GM23338 (cell line): ENCODE results near the gene ARHGEF19. TPM values are rescaled to one million over a fixed set of nuclear protein-coding genes. Genes with fewer than 3 reads are reported as not detected.
"Not testable (repeated sequence)": the region's sequence is repeated elsewhere in the genome, so short reads cannot be mapped to it uniquely, and the experiment has no call there.

Experiments
- ATAC-seq: fragments of 200-7000 bp; cut with Tn5 transposase; 3 replicates; pipeline ENCODE4 v1.9.1; 2020
- DNase-seq: peaks from one replicate; pipeline ENCODE4 v3.0.0-alpha.2; 2015; ENCODE audit warnings: low spot score
- H2AFZ ChIP-seq: fragments of 200-600 bp; sonication (generic); 2 replicates; pipeline ENCODE4 v1.8.0; 2016; ENCODE audit warnings: antibody characterized with exemption, mild to moderate bottlenecking, moderate library complexity
- H3F3A ChIP-seq: fragments of 200-600 bp; sonication (generic); replicated peaks from 2 replicates; pipeline ENCODE4 v1.8.0; 2017; ENCODE audit warnings: antibody characterized with exemption, mixed run types, low read depth
- H3K27ac ChIP-seq: fragments of 200-600 bp; sonication (generic); 2 replicates; pipeline ENCODE4 v1.6.1; 2016; ENCODE audit warnings: low read depth
- H3K27me3 ChIP-seq: fragments of 200-600 bp; sonication (generic); 2 replicates; pipeline ENCODE4 v1.8.0; 2016; ENCODE audit warnings: mild to moderate bottlenecking, mixed run types, moderate library complexity; ENCODE audit not compliant: insufficient read depth
- H3K36me3 ChIP-seq: fragments of 200-600 bp; sonication (generic); 2 replicates; pipeline ENCODE4 v1.8.0; 2016; ENCODE audit warnings: mild to moderate bottlenecking; ENCODE audit not compliant: insufficient read depth
- H3K4me1 ChIP-seq: fragments of 200-600 bp; sonication (generic); 2 replicates; pipeline ENCODE4 v1.8.0; 2016; ENCODE audit warnings: mild to moderate bottlenecking, moderate library complexity; ENCODE audit not compliant: insufficient read depth
- H3K4me2 ChIP-seq: fragments of 200-600 bp; sonication (generic); 2 replicates; pipeline ENCODE4 v1.7.1; 2017; ENCODE audit warnings: mixed run types
- H3K4me3 ChIP-seq: fragments of 200-600 bp; sonication (generic); 2 replicates; pipeline ENCODE4 v1.6.1; 2016; ENCODE audit warnings: mixed run types
- H3K79me2 ChIP-seq: fragments of 200-600 bp; sonication (generic); replicated peaks from 2 replicates; pipeline ENCODE4 v1.8.0; 2017; ENCODE audit warnings: mild to moderate bottlenecking; ENCODE audit not compliant: insufficient read depth
- H3K9me2 ChIP-seq: fragments of 200-600 bp; sonication (generic); 2 replicates; pipeline ENCODE4 v1.8.0; 2017; ENCODE audit not compliant: insufficient read depth
- H4K20me1 ChIP-seq: fragments of 200-600 bp; sonication (generic); replicated peaks from 2 replicates; pipeline ENCODE4 v1.8.0; 2017; ENCODE audit warnings: mild to moderate bottlenecking; ENCODE audit not compliant: insufficient read depth
- H3K27ac Mint-ChIP-seq: 2 replicates; pipeline ENCODE4 v1.8.0; 2020; ENCODE audit warnings: inconsistent platforms, mild to moderate bottlenecking, moderate library complexity, mixed read lengths
- H3K27me3 Mint-ChIP-seq: 3 replicates; pipeline ENCODE4 v1.8.0; 2022; ENCODE audit warnings: low read depth, mild to moderate bottlenecking, moderate library complexity, mixed read lengths, inconsistent platforms; ENCODE audit not compliant: insufficient read depth, poor library complexity
- H3K36me3 Mint-ChIP-seq: 3 replicates; pipeline ENCODE4 v1.8.0; 2021; ENCODE audit warnings: low read depth, mild to moderate bottlenecking, inconsistent platforms, moderate library complexity, mixed read lengths
- H3K4me1 Mint-ChIP-seq: 3 replicates; pipeline ENCODE4 v1.8.0; 2020; ENCODE audit warnings: mild to moderate bottlenecking, inconsistent platforms, mixed read lengths
- H3K4me3 Mint-ChIP-seq: 3 replicates; pipeline ENCODE4 v1.8.0; 2021; ENCODE audit warnings: moderate library complexity, mild to moderate bottlenecking, inconsistent platforms, mixed read lengths
- H3K9me3 Mint-ChIP-seq: 3 replicates; pipeline ENCODE4 v1.8.0; 2020; ENCODE audit warnings: moderate library complexity, mild to moderate bottlenecking, inconsistent platforms, mixed read lengths
- ETS1 ChIP-seq: IDR thresholded peaks from 2 replicates; pipeline ENCODE4 v1.6.1; 2016; ENCODE audit warnings: antibody characterized with exemption
- EZH2 ChIP-seq: fragments of 200-600 bp; sonication (generic); IDR thresholded peaks from one replicate; pipeline ENCODE4 v1.8.0; 2017; ENCODE audit warnings: antibody characterized with exemption, mild to moderate bottlenecking, low read depth; ENCODE audit not compliant: unreplicated experiment
- EZH2phosphoT487 ChIP-seq: fragments of 200-600 bp; sonication (generic); IDR thresholded peaks from one replicate; pipeline ENCODE4 v1.8.1; 2018; ENCODE audit warnings: antibody characterized with exemption; ENCODE audit not compliant: unreplicated experiment
- JUNB ChIP-seq: IDR thresholded peaks from one replicate; pipeline ENCODE4 v1.6.1; 2016; ENCODE audit warnings: antibody characterized with exemption; ENCODE audit not compliant: unreplicated experiment
- STAT1 ChIP-seq: IDR thresholded peaks from one replicate; pipeline ENCODE4 v1.6.1; 2016; ENCODE audit warnings: antibody characterized with exemption; ENCODE audit not compliant: unreplicated experiment
- polyA plus RNA-seq: library from polyadenylated mRNA; unstranded; fragments of >200 nt; fragmentation: Nextera tagmentation; extraction: Ambion mirVana; gene quantifications from 2 replicates; pipeline ENCODE4 v1.2.1, GENCODE V29; 2016
- total RNA-seq: library from RNA; depleted of rRNA; stranded (reverse); fragments of >200 nt; shearing (Covaris generic); gene quantifications from 2 replicates; pipeline ENCODE4 v1.2.3, GENCODE V29; 2014
- TF ChIP-seq, protein P1 (sequence below): IDR thresholded peaks from one replicate; pipeline ENCODE4 v1.6.1; 2018; ENCODE audit warnings: antibody characterized with exemption; ENCODE audit not compliant: unreplicated experiment

Gene ARHGEF19
- total and polyA plus RNA-seq, 2 experiments from 2014 or later, result 19.5 to 46.4 TPM

DNA sequence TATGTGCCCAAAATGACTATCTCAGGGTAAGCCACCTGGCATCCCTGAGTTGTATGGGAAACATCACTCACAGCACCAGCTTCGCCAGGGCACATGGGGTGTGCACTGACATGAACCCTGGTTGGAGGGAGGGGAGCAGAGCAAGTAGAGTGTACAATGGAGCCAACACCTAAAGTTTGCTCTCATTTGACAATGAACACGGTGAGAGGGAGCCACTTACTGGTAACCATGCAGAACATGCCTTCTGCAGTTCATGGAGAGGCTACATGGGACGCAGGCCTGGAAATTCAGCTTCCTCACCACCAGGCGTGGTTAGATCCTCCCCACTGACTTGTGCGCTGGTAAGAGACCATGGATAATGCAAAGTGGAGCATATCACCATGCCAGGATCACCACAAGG is 34.5 kb upstream of the ARHGEF19 start:
- Histone ChIP-seq H3K36me3 (peaks cover 2% of the 10 kb centered on the region; the same call in 1 of the 2 replicates), H3F3A (peaks cover 4% of the 10 kb centered on the region)

DNA sequence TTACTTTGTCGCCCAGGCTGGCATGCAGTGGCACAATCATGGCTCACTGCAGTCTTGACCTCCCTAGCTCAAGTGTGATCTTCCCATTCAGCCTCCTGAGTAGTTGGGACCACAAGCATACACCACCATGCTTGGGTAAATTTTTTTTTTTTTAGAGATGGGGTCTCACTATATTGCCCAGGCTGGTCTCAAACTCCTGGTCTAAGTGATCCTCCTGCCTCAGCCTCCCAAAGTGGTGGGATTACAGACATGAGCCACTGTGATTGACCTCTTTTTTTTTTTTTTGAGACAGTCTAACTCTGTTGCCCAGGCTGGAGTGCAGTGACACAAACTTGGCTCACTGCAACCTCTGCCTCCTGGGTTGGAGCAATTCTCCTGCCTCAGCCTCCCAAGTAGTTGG is 33.8 kb upstream of the ARHGEF19 start:
- H3K27ac ChIP-seq, H3K27me3 Mint-ChIP-seq, H4K20me1 ChIP-seq, DNase-seq, H3K4me1 ChIP-seq, H3K79me2 ChIP-seq, H3F3A ChIP-seq, H3K9me3 Mint-ChIP-seq, H2AFZ ChIP-seq, H3K27me3 ChIP-seq, H3K36me3 Mint-ChIP-seq, H3K4me3 Mint-ChIP-seq, H3K36me3 ChIP-seq, H3K4me1 Mint-ChIP-seq, H3K9me2 ChIP-seq, H3K27ac Mint-ChIP-seq, H3K4me3 ChIP-seq, H3K4me2 ChIP-seq, ATAC-seq: not testable (repeated sequence)

More for the DNA sequence above, 34.5 kb upstream of the ARHGEF19 start:
- peaks cover 2% of the 10 kb centered on the region; the same call in 1 of the 3 replicates for H3K4me1 Mint-ChIP-seq
- H3K27me3 ChIP-seq, result no peaks in the 10 kb centered on the region
- H3K9me2 ChIP-seq, result no peaks in the 10 kb centered on the region
- H3K4me1 ChIP-seq, result no peaks in the 10 kb centered on the region
- peak overlapping the region; percentile 70; the same call in 1 of the 2 replicates for H3K27ac Mint-ChIP-seq
- H3K4me3 ChIP-seq, result no peak overlapping the region
- no peaks in the 10 kb centered on the region for H3K9me3 Mint-ChIP-seq
- H2AFZ ChIP-seq, result no peak overlapping the region
- H3K27me3 Mint-ChIP-seq, result peaks cover 2% of the 10 kb centered on the region
- H3K36me3 Mint-ChIP-seq, result peaks cover 8% of the 10 kb centered on the region; the same call in 2 of the 3 replicates
- DNase-seq, result no peak
- H3K4me3 Mint-ChIP-seq, result no peak overlapping the region
- ATAC-seq, result no peak
- H4K20me1 ChIP-seq, result peaks cover 5% of the 10 kb centered on the region
- no peak overlapping the region for H3K27ac ChIP-seq
- TF ChIP-seq JUNB, result no peak
- TF ChIP-seq EZH2, result no peak
- TF ChIP-seq, protein P1, sequence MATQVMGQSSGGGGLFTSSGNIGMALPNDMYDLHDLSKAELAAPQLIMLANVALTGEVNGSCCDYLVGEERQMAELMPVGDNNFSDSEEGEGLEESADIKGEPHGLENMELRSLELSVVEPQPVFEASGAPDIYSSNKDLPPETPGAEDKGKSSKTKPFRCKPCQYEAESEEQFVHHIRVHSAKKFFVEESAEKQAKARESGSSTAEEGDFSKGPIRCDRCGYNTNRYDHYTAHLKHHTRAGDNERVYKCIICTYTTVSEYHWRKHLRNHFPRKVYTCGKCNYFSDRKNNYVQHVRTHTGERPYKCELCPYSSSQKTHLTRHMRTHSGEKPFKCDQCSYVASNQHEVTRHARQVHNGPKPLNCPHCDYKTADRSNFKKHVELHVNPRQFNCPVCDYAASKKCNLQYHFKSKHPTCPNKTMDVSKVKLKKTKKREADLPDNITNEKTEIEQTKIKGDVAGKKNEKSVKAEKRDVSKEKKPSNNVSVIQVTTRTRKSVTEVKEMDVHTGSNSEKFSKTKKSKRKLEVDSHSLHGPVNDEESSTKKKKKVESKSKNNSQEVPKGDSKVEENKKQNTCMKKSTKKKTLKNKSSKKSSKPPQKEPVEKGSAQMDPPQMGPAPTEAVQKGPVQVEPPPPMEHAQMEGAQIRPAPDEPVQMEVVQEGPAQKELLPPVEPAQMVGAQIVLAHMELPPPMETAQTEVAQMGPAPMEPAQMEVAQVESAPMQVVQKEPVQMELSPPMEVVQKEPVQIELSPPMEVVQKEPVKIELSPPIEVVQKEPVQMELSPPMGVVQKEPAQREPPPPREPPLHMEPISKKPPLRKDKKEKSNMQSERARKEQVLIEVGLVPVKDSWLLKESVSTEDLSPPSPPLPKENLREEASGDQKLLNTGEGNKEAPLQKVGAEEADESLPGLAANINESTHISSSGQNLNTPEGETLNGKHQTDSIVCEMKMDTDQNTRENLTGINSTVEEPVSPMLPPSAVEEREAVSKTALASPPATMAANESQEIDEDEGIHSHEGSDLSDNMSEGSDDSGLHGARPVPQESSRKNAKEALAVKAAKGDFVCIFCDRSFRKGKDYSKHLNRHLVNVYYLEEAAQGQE, result no peak
- TF ChIP-seq EZH2phosphoT487, result no peak
- no peak for TF ChIP-seq STAT1
- TF ChIP-seq ETS1, result no peak
- no peak overlapping the region for H3K4me2 ChIP-seq
- H3K79me2 ChIP-seq, result no peaks in the 10 kb centered on the region
